Islet of Langerhans (tissue), 1 donor: ENCODE data around the gene HIVEP3.

ENCODE experiments used
- FAIRE-seq: peaks from one replicate; lab custom pipeline; 2011; peaks lifted over from hg19 to GRCh38; lab: Jason Lieb, UNC

The HIVEP3 gene

DNA sequence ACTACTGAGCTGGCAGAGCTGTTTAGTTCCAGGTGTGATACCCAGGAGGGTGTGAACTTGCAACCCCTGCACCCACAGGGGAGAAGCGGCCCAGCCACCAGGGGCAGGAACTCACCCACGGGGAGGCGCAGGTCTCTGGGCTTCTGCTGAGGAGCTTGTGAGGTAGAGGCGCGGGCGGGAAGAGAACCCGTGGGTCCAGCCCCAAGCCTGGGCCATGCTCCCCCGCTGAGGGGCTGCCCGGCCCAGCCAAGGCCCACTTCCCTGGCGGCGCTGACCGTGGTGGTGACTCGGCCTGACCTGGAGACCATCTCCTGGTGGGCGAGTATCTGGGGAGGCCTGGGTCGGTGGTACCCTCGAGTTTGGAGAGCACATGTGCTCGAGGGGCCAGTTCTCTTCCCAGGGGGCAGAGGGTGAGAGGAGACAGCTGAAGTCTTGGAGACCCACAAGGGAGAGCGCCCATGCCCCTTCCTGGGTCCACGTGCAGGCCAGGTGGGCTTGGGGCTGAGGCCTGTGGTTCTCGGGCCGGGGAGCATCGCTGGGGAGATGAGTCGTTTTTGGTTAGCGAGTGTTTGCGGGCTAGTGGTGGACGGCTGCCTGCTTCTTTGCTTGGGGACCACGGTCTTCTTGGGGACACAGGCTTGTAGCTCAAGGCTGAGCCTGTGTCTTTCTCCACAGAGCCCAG is 405.9 kb downstream of the HIVEP3 start:
- no peak for FAIRE-seq

DNA sequence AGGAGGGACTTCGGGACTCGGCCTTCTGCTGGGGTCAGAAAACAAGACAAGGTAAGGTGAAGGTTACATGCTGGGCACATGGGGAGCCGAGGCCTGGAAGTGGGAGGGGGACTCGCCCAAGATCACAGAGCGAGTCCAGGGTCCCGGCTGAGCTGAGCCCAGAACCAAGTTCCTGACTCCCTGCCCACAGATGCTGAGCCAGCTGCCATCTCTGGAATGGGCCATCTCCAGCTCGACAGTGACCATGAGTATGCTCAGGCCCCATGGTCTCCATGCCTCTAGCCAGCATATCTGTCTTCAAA is 407.5 kb downstream of the HIVEP3 start:
- FAIRE-seq = no peak

DNA sequence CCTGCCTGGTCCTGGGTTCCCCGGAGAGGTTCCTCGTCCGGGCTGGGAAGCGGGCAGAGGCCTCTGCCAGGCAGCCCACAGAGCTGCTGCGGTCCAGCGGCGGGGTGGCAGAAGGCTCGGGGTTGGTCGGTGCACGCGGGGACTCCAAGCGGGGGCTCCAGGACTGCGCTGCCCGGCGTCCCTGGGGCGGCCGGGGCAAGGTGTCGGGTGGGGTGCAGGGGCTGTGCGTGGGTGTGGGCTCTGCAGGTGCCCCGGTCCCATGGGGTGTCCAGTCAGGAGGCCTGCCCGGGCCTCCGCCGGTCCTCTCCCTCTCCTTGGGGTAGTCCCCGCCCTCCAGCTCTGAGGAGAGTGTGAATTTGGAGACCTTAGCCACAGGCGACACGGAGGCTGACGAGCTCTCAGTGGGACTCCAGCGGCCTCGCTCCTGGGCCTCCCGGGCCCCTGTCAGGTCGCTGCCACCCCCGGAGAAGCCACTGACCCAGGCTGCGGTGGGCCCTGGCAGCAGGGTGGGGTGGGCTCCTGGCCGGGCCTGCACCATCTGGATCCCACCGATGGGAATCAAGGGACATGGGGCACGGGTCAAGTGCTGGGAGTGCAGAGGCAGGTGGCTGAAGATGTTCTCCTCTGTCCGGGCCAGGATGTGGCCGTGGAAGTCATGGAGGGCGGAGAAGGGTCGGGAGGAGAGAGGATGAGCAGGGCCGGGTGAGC is 408.0 kb downstream of the HIVEP3 start:
- no peak for FAIRE-seq

DNA sequence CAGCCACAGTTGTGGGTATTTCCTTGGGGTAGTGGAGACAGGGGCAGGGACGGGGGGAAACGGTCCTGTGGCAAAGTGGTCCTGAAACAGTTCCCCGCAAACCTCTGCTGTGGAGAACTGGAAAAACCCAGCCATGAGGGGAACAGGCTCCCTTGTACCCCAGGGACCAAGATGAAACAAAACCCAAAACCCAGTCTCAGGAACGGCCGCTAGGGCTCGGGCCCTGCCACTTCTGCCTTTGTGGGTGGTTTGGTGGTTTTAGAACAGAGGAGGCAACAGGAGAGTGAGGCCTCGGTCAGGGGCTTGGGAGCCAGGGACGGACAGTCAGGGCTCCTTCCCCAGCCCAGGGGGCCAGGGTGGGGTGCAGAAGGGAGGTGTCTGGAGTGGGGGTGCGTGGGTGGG is 409.5 kb downstream of the HIVEP3 start:
- no peak for FAIRE-seq

DNA sequence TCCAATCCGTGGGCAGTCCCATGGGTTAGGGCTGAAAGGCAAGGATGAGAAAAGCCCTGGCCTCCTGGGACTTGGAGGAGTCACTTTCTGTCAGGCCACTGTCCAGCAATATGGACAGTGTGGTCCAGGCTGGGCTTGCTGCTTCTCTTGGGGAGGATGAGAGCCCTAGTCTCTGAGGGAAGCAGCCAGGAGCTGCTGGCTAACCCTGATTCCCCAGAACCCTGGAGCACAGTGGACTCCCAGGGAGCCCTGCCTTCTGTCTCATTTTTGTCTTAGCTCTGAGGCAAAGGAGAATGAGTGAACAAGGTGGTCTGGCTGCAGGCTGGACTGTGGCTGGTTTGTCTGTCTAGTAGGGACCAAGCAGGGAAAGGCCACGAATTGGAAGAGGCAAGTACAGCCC is 410.4 kb downstream of the HIVEP3 start:
- FAIRE-seq = no peak

DNA sequence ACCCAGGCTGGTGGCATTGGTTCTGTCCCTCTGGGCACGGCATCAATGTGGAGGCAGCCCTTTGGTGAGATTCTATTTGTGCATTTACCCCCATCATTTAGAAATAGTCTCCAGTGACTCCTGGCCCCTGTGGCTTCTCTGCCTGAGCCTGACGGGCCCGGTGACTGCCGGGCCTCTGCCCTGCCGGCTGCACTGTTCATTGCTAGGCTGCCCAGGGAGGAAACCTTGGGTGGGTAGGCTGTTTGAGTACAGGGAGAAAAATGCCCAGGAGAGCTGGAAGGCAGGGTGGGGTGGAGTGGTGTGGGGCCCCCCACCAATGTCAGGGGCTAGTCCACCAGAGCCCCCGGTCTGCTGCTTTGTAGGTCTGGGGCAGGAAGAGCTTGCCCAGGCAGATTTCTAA is 410.9 kb downstream of the HIVEP3 start:
- FAIRE-seq = no peak

DNA sequence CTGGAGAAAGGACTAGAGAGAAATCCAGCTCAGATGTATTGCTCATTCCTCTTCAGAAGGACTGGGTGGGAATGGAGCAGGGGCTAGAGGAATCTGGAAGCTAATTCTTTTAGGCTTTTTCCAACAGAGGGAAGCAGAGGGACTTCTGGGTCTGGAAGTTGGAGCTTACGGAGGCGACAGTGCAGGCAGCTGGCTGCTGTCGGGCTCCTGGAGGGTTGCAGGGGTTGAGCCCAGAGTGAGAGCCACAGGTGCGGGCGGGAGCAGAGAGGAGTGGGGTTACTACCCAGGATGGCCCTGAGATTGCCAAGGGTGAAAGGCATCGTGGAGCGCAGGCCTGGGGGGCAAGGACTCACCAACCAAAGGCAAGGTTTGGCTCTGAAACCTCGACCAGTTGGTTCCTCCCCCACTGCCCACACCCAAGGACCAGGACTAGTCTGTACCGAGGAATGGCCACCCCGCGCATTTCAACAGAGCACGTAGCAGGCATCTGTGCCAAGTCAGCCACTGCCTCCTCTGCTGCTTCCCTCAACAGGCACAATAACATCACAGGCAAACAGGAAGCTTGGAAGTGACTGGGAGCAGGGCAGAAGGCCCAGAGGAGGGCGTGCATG is 411.5 kb downstream of the HIVEP3 start:
- FAIRE-seq = no peak

DNA sequence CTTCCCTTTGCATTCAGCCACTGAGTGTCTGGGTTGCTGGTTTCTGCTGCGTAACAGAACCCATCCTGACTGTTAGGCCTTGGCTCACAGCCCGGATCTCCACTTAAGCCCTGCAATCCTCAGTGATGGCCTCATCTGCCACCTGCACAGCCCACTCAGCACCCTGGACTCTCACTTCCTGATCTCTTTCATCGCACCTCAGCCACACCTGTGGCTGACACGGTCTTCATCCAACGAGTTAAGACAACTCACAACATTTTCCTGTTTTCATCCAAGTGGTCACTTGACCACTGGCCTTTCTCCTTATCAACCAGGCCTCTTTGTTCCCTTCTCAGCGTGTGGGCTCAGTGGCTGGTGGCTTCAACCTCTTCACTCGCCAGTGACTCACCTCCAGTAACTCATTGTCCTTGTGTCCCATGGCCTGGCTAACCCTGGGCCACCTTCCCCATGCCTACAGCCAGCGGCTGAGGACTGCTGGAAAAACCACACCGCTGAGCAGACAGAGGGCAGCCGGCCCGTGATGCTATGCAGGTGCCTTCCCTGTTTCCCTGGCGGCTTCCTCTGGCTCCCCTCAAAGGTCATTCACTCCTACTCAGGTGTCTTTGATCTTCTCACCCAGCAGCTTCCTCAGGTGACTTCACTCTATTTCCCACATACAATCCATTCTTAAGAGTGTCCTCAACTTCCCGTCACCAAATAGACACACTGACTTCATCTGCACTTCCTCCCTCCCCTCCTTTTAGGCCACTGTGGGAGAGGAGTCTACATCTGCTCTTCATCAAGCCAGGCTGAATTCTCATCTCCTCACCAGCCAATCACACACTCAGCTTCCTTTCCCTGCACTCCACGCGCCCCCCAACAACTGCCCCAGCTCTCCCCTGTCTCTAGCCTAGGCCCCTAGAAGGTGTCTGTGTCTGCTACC is 414.3 kb downstream of the HIVEP3 start:
- no peak for FAIRE-seq

DNA sequence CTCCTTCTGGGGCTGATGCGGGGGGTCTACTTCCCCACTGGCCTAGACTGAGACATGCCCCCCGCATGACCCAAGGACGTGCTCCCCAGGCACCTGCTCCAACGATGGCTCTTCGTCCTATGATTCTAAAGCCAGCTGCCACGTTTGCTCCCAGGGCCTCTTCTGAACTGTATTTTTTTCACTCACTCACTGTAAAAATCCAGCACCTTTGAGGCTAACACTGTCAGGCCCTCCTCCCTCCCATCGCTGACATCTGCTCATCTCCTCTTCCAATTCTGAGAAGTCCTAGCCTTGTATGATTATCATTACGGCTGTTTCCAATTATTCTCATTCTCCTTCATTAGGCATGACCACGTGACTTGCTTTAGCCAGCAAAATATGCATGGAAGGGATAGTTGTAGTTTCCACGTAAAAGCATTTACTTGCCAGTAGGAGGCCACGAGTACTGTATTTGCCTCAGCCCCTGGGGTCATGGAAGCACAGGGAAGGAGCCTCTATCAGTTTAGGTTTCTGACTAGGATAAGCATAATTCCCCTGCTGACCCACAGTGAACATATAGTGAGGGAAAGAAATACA is 415.1 kb downstream of the HIVEP3 start:
- FAIRE-seq = no peak

DNA sequence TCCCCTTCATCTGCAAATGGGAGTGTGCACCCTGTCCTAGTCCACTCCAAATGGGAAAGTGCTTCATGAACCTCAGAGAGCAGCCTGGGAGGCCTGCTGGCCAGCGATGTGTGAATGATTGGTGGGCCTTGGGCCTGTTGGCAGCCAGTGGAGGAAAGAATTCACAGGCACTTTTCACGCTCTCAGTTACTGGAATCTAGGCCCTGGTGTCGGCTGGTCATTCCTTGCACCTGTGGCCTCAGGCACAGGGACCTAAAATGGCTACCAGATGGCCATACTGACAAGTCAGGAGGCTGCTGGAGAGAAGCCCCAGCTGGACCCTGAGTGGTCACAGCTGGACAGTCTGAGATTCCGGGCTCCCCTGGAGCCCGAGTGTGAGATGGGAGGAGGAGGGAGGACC is 415.8 kb downstream of the HIVEP3 start:
- no peak for FAIRE-seq

DNA sequence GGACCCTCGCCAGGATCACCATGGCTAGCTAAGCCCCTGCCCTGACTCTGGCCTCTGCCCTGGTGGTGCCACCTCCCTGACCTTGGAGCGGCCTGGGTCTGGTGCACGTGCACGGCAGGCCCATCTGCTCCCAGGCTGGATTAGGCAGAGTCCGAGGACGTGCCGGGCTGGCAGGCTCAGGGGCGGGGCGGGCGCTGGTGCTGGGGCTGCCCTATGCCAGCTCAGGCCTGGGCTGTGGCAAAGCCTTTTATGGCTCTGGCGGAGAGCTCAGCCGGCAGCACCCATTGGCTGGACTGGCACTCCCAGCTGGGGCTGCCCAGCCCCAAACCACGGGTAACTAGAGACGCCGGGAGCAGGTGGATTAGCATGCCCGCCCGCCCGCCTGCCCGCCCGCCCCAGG is 417.1 kb downstream of the HIVEP3 start:
- no peak for FAIRE-seq

DNA sequence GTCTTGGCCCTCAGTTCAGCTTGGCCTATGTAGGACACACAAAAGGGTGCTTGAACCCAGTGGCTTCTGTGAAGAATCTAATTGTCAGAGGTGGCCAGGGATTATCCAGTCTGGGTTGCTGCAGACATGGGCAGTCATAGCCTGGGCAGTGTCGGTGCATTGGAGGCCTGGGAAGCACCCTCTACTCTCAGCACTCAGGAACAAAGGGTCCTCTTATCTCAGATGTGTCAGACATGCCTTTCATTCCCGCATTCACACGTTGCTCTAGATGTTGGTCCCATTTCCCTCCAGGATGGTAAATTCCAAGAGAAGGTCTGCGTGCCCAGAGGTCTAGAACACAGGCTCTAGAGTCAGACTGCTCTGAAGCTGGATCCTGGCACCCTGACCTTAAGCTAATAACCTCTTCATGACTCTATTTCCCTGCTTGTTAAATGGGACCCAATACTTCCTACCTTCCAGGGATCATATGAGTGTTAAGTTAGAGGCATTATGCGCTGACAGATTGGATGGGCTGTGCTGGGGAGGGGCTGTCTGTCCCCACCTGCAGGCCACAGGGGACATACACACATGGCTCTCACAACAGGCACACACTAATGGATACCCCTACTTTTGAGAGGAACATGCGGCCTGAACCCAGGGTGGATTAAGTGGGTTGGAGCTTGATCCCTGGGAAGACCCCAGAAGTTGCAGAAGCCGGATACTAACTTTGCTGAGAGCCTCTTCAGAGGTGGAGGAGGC is 417.8 kb downstream of the HIVEP3 start:
- no peak for FAIRE-seq

DNA sequence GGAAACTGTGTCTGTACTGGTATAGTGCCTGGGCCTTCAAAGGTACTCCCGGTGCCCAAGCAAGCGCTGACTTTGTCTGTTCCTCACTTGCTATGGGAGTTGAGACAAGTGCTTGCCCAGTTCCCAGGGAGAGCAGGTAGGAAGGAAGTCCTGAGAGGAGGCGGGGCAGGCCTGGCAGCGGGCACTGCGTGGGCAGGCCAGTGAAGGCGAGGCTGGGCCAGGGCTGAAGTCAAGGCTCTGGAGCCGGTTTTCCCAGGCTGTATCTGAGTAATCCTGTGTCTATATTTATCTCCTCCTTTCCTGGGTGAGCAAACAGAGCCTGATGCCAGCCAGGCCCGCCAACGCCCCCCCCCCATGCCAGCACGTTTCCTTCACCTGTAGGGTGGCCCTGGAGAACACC is 418.3 kb downstream of the HIVEP3 start:
- FAIRE-seq = no peak

DNA sequence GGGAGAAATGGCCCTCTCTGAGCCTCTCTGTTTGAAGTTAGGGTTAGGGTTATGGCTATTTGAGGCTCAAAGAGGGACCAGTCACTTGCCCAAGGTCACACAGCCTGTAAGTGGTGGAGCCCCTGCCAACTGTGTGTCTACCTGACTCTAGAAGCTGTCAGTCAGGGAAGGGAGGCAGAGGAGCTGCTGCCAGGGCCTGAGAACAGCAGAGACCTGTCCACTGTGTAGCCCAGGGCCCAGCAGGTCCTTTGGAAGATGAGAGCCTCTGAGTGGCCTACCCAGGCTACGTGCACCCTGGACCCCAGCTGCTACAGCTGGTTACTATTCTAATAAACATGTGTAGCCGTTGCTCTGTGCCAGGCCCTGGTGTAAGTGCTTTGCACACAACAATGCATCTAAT is 419.1 kb downstream of the HIVEP3 start:
- no peak for FAIRE-seq

DNA sequence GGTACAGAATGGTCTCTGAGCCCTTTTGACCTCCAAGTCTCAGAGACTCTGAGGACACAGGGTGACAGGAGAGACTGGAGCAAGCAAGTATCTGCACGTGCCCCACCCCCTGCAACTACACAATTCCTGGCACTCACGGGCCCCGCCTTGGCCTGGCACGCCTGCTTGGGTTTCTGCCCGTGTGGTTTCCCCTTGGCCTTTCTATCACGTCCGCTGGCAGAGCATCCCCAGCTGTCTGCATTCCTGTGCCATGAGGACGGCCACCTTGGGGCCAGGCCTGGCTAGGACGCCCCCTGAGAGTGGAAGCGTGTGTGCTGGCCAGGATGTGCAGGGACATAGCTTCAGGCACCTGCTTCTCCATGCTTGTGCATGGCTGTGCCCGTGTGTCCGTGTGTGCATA is 419.9 kb downstream of the HIVEP3 start:
- FAIRE-seq = no peak

DNA sequence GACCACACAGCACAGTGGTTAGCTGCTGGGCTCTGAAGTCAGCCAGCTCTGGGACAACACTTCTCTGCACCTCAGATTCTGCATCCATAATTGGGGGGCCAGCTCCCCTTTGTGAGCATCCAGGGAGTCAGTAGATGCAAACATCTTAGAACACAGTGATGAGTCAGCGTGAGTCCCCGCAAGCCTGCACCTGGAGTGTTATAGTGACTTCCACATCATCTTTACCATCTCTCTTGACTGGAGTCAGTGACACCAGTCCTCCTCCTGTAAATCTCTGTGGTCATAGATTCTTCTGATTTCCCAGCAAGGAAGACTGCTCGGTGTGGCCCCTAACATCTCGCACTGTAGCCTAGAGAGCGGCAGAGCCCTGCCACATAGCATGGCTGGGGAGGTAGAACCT is 420.3 kb downstream of the HIVEP3 start:
- FAIRE-seq = no peak

DNA sequence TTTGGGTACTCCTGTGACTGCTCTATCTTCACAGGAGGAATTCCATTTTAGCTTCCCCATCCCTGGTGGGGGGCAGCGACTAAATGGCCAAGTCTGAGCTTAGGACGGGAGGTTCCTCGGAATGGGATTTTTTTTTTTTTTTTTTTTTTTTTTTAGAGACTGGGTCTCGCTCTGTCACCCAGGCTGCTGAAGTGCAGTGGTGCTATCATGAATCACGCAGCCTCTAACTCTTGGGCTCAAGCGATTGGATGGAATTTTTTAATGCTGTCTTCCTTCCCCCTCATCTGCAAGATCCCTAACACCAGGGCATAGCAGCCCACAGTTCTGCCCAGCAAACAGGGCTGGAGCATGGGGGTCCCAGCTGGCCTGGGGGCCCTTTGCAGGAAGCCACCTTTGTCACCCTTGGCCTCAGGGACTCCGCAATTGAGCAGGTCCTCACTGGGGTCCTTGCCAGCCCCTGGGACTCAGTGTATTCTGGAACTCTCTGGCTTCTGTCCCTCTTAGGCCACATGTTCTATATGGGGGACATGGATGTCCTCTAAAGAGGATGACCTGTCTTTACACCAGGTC is 421.2 kb downstream of the HIVEP3 start:
- no peak for FAIRE-seq

DNA sequence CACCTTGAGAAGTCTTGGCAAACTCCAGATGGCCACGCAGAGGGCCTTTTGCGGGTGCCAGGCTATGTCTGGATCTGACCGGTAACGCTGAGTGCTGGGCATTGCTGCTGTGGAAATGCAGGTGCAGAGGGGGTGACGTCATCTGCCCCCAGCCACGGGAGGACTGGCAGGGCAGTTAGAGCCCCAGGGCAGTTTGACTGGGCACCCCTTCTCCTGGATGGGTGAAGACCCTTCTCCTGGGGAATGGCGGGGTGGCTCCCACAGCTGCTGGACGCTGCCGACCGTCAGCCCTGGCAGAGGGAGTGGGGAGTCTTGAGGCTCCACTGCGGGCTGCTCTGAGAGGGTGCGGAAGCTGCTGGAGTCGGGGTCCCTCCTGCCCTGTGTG is 421.7 kb downstream of the HIVEP3 start:
- FAIRE-seq = no peak

DNA sequence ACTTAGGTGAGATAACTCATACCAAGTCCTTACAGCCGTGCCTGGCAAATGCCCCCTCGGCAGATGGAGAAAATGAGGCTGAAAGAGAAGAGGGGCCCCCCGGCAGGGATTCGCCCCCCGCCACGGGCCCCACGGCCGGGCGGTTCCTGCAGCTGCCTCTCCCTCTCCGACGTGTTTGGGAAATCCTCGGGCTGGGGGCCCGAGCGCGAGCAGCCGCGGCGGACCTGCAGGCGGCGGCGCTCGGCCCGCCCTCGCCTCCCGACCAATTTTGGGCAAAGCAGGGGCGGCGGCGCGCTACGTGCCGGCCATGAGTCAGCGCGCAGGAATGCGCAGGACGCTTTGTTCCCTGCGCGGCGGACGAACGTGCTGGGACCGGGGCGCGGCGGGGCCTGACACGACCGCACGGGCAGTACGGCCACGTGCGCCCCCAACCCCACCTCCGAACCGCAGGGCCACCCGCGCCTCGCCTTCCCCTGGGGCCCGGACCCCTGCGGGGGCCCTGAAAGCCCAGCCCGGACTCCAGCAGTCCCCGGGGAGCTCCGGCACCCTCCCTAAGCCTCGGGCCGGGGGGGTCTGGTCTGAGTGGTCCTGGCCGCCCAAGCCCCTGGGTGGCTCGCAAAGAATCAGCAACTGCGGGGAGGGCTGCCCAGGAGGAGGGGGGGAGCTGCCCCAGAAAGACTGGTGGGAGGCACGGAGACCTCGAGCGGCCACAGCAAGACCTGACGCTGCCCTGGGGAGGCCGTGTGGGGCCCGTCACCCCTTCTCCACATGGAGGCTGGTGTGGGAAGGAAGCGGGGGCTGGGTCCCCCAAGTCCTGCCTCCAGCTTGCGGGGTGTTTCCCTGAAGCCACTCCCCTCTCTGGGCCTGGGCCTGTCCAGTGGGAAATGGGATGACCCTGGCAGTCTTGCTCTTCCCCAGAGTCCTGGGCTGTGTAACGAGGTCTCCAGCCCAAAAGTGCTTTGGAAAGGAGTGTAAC is 422.4 kb downstream of the HIVEP3 start:
- no peak for FAIRE-seq

DNA sequence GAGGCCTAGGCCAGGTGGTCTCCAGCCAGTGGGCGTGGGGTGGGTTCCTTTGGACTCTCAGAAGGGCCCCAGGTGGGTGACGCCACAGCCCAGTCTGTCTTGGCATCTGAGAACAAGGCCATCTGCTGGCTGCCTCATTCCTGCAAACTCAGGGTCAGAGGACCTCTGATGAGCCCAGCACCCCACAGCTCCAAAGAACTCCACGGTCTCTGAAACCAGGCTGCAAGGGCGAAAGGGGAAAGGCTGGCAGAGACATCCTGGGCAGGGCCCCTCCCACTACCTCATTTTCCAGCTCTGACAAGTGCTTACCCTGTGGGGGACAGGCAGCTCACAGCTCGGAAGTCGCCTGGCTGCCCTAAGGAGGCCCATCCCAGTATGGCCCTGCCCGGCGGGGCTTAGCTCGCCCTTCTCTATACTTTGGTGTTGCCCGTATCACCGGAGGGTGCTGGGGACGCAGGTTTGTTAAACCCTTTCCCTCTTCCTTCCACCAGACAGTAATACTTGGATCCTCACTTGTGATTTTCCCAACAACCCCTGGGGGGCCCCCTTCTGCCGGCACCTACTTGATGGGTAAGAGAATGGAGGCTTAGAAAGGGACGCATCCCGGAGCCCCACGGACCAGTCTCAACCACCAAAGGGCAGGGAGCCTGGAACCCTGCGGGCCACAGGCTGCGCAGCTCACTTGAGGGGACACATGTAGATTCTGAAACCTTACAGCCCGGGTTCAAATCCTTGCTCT is 423.3 kb downstream of the HIVEP3 start:
- FAIRE-seq = no peak
